SU-DHL-6 (cell line): ENCODE data around the gene TMEM14C.

Source experiments
- CTCF ChIP-seq: fragments of 200-600 bp; sonication (generic); IDR thresholded peaks from one replicate; pipeline ENCODE4 v1.5.1; 2017; ENCODE audit warnings: antibody characterized with exemption, mild to moderate bottlenecking, low read length, moderate library complexity; ENCODE audit not compliant: insufficient read depth, poor library complexity, severe bottlenecking
- EZH2phosphoT487 ChIP-seq: fragments of 200-600 bp; sonication (generic), shearing (Covaris generic); conservative IDR thresholded peaks from 2 replicates; pipeline ENCODE4 v1.6.1; 2018; ENCODE audit warnings: mild to moderate bottlenecking, antibody characterized with exemption, low read length, moderate library complexity, mixed read lengths

GRCh38 chr6:10747251-10747972 is 24.5 kb downstream of the TMEM14C start, which contains the start of gene TMEM14B:
- TF ChIP-seq CTCF (no peak), EZH2phosphoT487 (no peak)
